K562 (cell line): Measurements from ENCODE around the gene LRMDA. TPM values are rescaled to one million over a fixed set of nuclear protein-coding genes. Genes with fewer than 3 reads are reported as not detected.

Source experiments
- ATAC-seq: fragments of 200-7000 bp; cut with Tn5 transposase; 3 replicates; pipeline ENCODE4 v1.9.1; 2020; ENCODE audit warnings: moderate library complexity
- BruUV-seq: library from RNA; stranded (reverse); fragments of 400-500 nt; replicated peaks from 2 replicates; lab custom pipeline; 2021; lab: Mats Ljungman, UMichigan
- CTCF ChIA-PET: fragments of 300-600 bp; formaldehyde crosslinking; extraction: SDS; loops from one replicate; lab custom pipeline; 2021; ENCODE audit warnings: low intra/inter-chr PET ratio; lab: Yijun Ruan, JAX
- POLR2A ChIA-PET: fragments of 300-600, 350-650 bp; sonication (Branson Sonifier 250); formaldehyde crosslinking; extraction: SDS; loops from one replicate; lab custom pipeline; 2021; ENCODE audit warnings: antibody characterized with exemption, inconsistent platforms; lab: Yijun Ruan, JAX
- DNase-seq, 4 experiments: peaks; one replicate each; pipeline versions ENCODE4 v3.0.0 to v3.0.0-alpha.2; 2011 to 2018; ENCODE audit warnings: low spot score in 3 of 4, mixed read lengths in 3 of 4; ENCODE audit errors: extremely low read depth in 1 of 4
- FAIRE-seq: peaks from 2 replicates; lab custom pipeline; 2011; peaks lifted over from hg19 to GRCh38; lab: Jason Lieb, UNC
- H2AFZ ChIP-seq: 2 replicates; pipeline ENCODE4 v1.6.0; 2011; ENCODE audit warnings: low read depth, low read length, control low read depth, inconsistent platforms
- H3K27ac ChIP-seq: fragments of 200-600 bp; 3 replicates; pipeline ENCODE4 v1.8.0; 2011; ENCODE audit warnings: low read depth, mild to moderate bottlenecking, control low read depth, inconsistent platforms, low read length, moderate library complexity, mixed read lengths; ENCODE audit errors: extremely low read depth
- H3K27me3 ChIP-seq, 2 experiments: fragments of 300-600 bp in 1 of 2; 2 replicates in 1 of 2; 3 replicates in 1 of 2; pipeline versions ENCODE4 v1.6.0 to v1.8.0; 2011; ENCODE audit warnings: inconsistent platforms in 2 of 2, low read length in 2 of 2, mild to moderate bottlenecking in 1 of 2, mixed read lengths in 1 of 2, moderate library complexity in 1 of 2; ENCODE audit not compliant: control insufficient read depth in 2 of 2, insufficient read depth in 2 of 2
- H3K36me3 ChIP-seq: fragments of 300-600 bp; 3 replicates; pipeline ENCODE4 v1.8.0; 2011; ENCODE audit warnings: mild to moderate bottlenecking, low read length, inconsistent platforms; ENCODE audit not compliant: control insufficient read depth, insufficient read depth
- H3K4me1 ChIP-seq, 2 experiments: fragments of 200-600 bp in 1 of 2; replicated peaks in 1 of 2; 2 replicates in 1 of 2; 3 replicates in 1 of 2; pipeline versions ENCODE4 v1.5.1 to v1.8.0; 2011; ENCODE audit warnings: inconsistent platforms in 2 of 2, low read length in 2 of 2, mild to moderate bottlenecking in 1 of 2, mixed read lengths in 1 of 2, moderate library complexity in 1 of 2; ENCODE audit not compliant: control insufficient read depth in 2 of 2, insufficient read depth in 2 of 2
- H3K4me2 ChIP-seq: 2 replicates; pipeline ENCODE4 v1.6.1; 2011; ENCODE audit warnings: low read length, control low read depth, inconsistent platforms, mixed read lengths; ENCODE audit not compliant: insufficient read depth
- H3K4me3 ChIP-seq: fragments of 200-600 bp; sonication (generic), shearing (Covaris generic); 2 replicates; pipeline ENCODE4 v1.5.1; 2016; ENCODE audit warnings: control low read depth, inconsistent platforms
- H3K79me2 ChIP-seq: fragments of 200-600 bp; 3 replicates; pipeline ENCODE4 v1.8.0; 2011; ENCODE audit warnings: low read length, inconsistent platforms; ENCODE audit not compliant: control insufficient read depth, insufficient read depth
- H3K9ac ChIP-seq, 2 experiments: 2 replicates each; pipeline versions ENCODE4 v1.6.0 to v1.6.1; 2011; ENCODE audit warnings: low read depth in 2 of 2, low read length in 2 of 2, control low read depth in 1 of 2, inconsistent platforms in 1 of 2, mild to moderate bottlenecking in 1 of 2, mixed read lengths in 1 of 2; ENCODE audit not compliant: insufficient read depth in 1 of 2
- H3K9me1 ChIP-seq: one replicate; pipeline ENCODE4 v1.6.0; 2011; ENCODE audit warnings: inconsistent platforms, mild to moderate bottlenecking, low read length, moderate library complexity; ENCODE audit not compliant: control insufficient read depth, insufficient read depth
- H3K9me3 ChIP-seq: replicated peaks from 2 replicates; pipeline ENCODE4 v1.5.1; 2011; ENCODE audit warnings: low read depth, low read length, inconsistent platforms; ENCODE audit not compliant: control insufficient read depth, insufficient read depth
- H4K20me1 ChIP-seq: replicated peaks from 2 replicates; pipeline ENCODE4 v1.6.1; 2011; ENCODE audit warnings: low read length, inconsistent platforms, mixed read lengths; ENCODE audit not compliant: control insufficient read depth, insufficient read depth
- BRD4 ChIP-seq: fragments of 200-600 bp; sonication (generic); IDR thresholded peaks from 2 replicates; pipeline ENCODE4 v1.6.1; 2017; ENCODE audit warnings: inconsistent platforms
- EP400 ChIP-seq: fragments of 450-650 bp; IDR thresholded peaks from 2 replicates; pipeline ENCODE4 v1.6.1; 2017; ENCODE audit warnings: antibody characterized with exemption, mild to moderate bottlenecking, moderate library complexity
- HDAC1 ChIP-seq, 2 experiments: fragments of 450-650 bp; IDR thresholded peaks; 2 replicates each; pipeline ENCODE4 v1.6.1; 2016 to 2017; ENCODE audit warnings: inconsistent platforms in 1 of 2, mild to moderate bottlenecking in 1 of 2, moderate library complexity in 1 of 2
- MECOM ChIP-seq: fragments of 250-450 bp; sonication (Bioruptor Pico); IDR thresholded peaks from 2 replicates; pipeline ENCODE4 v1.8.0; 2022; ENCODE audit warnings: inconsistent platforms
- MXI1 ChIP-seq: IDR thresholded peaks from 2 replicates; pipeline ENCODE4 v1.6.1; 2011; ENCODE audit warnings: low read depth, mild to moderate bottlenecking, improper control_type of control experiment, low read length
- MYBL2 ChIP-seq, 2 experiments: fragments of 450-650 bp in 1 of 2; sonication (generic) in 1 of 2; formaldehyde crosslinking in 1 of 2; IDR thresholded peaks; 2 replicates each; pipeline versions ENCODE4 v1.6.1 to v1.8.1; 2017 to 2022; ENCODE audit warnings: borderline replicate concordance in 1 of 2, inconsistent platforms in 1 of 2, low read depth in 1 of 2, mild to moderate bottlenecking in 1 of 2, missing genetic modification reagents in 1 of 2, moderate library complexity in 1 of 2
- NFYB ChIP-seq: IDR thresholded peaks from 2 replicates; pipeline ENCODE4 v1.6.1; 2011; ENCODE audit warnings: mild to moderate bottlenecking, moderate library complexity; ENCODE audit not compliant: insufficient read length; ENCODE audit errors: extremely low read depth
- POLR2H ChIP-seq: IDR thresholded peaks from 2 replicates; pipeline ENCODE4 v1.6.1; 2016; ENCODE audit warnings: missing genetic modification characterization, low read depth, mild to moderate bottlenecking, control low read depth, missing compliant biosample characterization, moderate library complexity
- TBL1XR1 ChIP-seq, 2 experiments: IDR thresholded peaks; 2 replicates each; pipeline ENCODE4 v1.6.1; 2012; ENCODE audit warnings: improper control_type of control experiment in 2 of 2, low read length in 2 of 2, mild to moderate bottlenecking in 1 of 2
- ZBTB34 ChIP-seq: fragments of 250-450 bp; sonication (Bioruptor Pico); IDR thresholded peaks from 2 replicates; pipeline ENCODE4 v1.8.0; 2021; ENCODE audit warnings: mild to moderate bottlenecking, moderate library complexity
- ZNF12 ChIP-seq: sonication (generic); formaldehyde crosslinking; IDR thresholded peaks from 2 replicates; pipeline ENCODE4 v1.4.0; 2020; ENCODE audit warnings: mild to moderate bottlenecking, missing genetic modification reagents
- ZNF639 ChIP-seq, 2 experiments: fragments of 200-800 bp in 1 of 2; sonication (Bioruptor generic) in 1 of 2; sonication (generic) in 1 of 2; formaldehyde crosslinking in 1 of 2; IDR thresholded peaks in 1 of 2; conservative IDR thresholded peaks in 1 of 2; 2 replicates each; pipeline versions ENCODE4 v1.5.0 to v1.6.1; 2016 to 2020; ENCODE audit warnings: missing compliant biosample characterization in 1 of 2, missing genetic modification characterization in 1 of 2, missing genetic modification reagents in 1 of 2
- in situ Hi-C: fragments of 300-500 bp; cut with MboI; formaldehyde crosslinking; loops from 4 replicates; pipeline ENCODE4 v1.15.0; 2018; ENCODE audit warnings: inconsistent platforms, mixed read lengths
- intact Hi-C: fragments of 100-400 bp; cut with micrococcal nuclease; formaldehyde crosslinking; loops from 2 replicates; pipeline ENCODE4 v1.14.2; 2022
- polyA plus RNA-seq, 8 experiments: library from polyadenylated mRNA; depleted of rRNA in 4 of 8; stranded (reverse) in 5 of 8; unstranded in 3 of 8; fragments of >200 nt; fragmentation: Nextera tagmentation in 2 of 8; fragmentation: Illumina TruSeq in 1 of 8; extraction: Ambion mirVana in 2 of 8; extraction: Trizol in 1 of 8; gene quantifications; 2 replicates each; pipeline versions ENCODE4 v1.2.1 to v1.2.3, GENCODE V29; 2011 to 2014; ENCODE audit warnings: inconsistent platforms in 1 of 8, missing spikeins in 1 of 8
- total RNA-seq, 7 experiments: library from RNA; depleted of rRNA in 6 of 7; stranded (reverse); fragments of >200 nt in 6 of 7; fragmentation: Illumina TruSeq in 2 of 7; extraction: Trizol in 2 of 7; gene quantifications; 2 replicates each; pipeline versions ENCODE4 v1.2.1 to v1.2.3, GENCODE V29; 2011 to 2021; ENCODE audit warnings: low replicate concordance in 1 of 7

LRMDA gene
- total and polyA plus RNA-seq, 9 of the 15 experiments (the other 6 are each of a cell fraction or from before 2014, with no cell fraction given): 0.25 TPM; not detected in 8

- ChIA-PET CTCF (no interaction called here), POLR2A (no interaction called here)
- no peak overlapping the region for H2AFZ ChIP-seq
- H3K36me3 ChIP-seq: no peaks in the 10 kb centered on the region
- DNase-seq: no peak
- TF ChIP-seq ZBTB34 (CRISPR knock-in tag): no peak
- no peak for TF ChIP-seq MECOM (CRISPR knock-in tag)
- TF ChIP-seq EP400: no peak
- TF ChIP-seq NFYB: no peak
- no peak for TF ChIP-seq ZNF639 (CRISPR knock-in tag; conservative IDR thresholded peaks at IDR 0.05 in 1 of 2, IDR thresholded peaks at IDR 0.05 in 1 of 2)
- TF ChIP-seq HDAC1 (IDR thresholded peaks at IDR 0.05): no peak
- no peak for TF ChIP-seq MXI1
- TF ChIP-seq BRD4: no peak
- TF ChIP-seq ZNF12 (CRISPR knock-in tag): no peak
- no peak for TF ChIP-seq POLR2H (tag)
- TF ChIP-seq TBL1XR1 (IDR thresholded peaks at IDR 0.05; ENCODE audit: low read length in 2 of 2): no peak
- TF ChIP-seq MYBL2 (IDR thresholded peaks at IDR 0.05; ENCODE audit: low read depth): no peak
- no peak for TF ChIP-seq MYBL2 (CRISPR knock-in tag; IDR thresholded peaks at IDR 0.05; ENCODE audit: borderline replicate concordance)
- no peaks in the 10 kb centered on the region for H3K79me2 ChIP-seq
- no peaks in the 10 kb centered on the region for H3K27me3 ChIP-seq
- ATAC-seq: no peak
- H3K9ac ChIP-seq: no peak overlapping the region
- H4K20me1 ChIP-seq: no peaks in the 10 kb centered on the region
- no peaks in the 10 kb centered on the region for H3K9me3 ChIP-seq
- no peak for FAIRE-seq
- intact Hi-C loops: no loop called here
- no peak overlapping the region for H3K4me2 ChIP-seq
- H3K27ac ChIP-seq: no peak overlapping the region
- H3K9me1 ChIP-seq: no peaks in the 10 kb centered on the region
- H3K4me3 ChIP-seq: no peak overlapping the region
- no peaks in the 10 kb centered on the region for H3K4me1 ChIP-seq
- in situ Hi-C loops: no loop called here
- no TSS peak for BruUV-seq
Observed at GRCh38 chr10:76291175-76291574, 859.8 kb downstream of the LRMDA start.
